HG03354 (cell line): ENCODE results near the gene MAPK14.

ENCODE experiments used
- ATAC-seq: cut with Tn5 transposase; IDR thresholded peaks from one replicate; pipeline ENCODE4 v1.9.1; 2021; ENCODE audit warnings: mild to moderate bottlenecking; ENCODE audit not compliant: unreplicated experiment, poor library complexity, severe bottlenecking

The MAPK14 gene

GRCh38 chr6:36129941-36130666 is 102.5 kb downstream of the MAPK14 start, which contains the start of gene MAPK13:
MAPK13 (plus strand) TSS chr6:36130513; CDS start chr6:36130583, 70 bp downstream.
- ATAC-seq: no peak

GRCh38 chr6:36130667-36131510 is 103.3 kb downstream of the MAPK14 start:
- ATAC-seq: no peak

- ATAC-seq: peak; percentile 91
These were observed 104.1 kb downstream of the MAPK14 start for GRCh38 chr6:36131511-36132245.

GRCh38 chr6:36132246-36132895 is 104.8 kb downstream of the MAPK14 start:
- no peak for ATAC-seq

- ATAC-seq: no peak
These were observed 105.5 kb downstream of the MAPK14 start for GRCh38 chr6:36133148-36133547.

- no peak for ATAC-seq
These were observed 106.3 kb downstream of the MAPK14 start for GRCh38 chr6:36133912-36134311.

GRCh38 chr6:36135053-36135731 is 107.6 kb downstream of the MAPK14 start:
- ATAC-seq: no peak

GRCh38 chr6:36136034-36136433 is 108.4 kb downstream of the MAPK14 start:
- ATAC-seq: no peak

- ATAC-seq: no peak
These were observed 108.9 kb downstream of the MAPK14 start for GRCh38 chr6:36136551-36136950.

GRCh38 chr6:36138667-36139066 is 111.1 kb downstream of the MAPK14 start:
- ATAC-seq: no peak

- ATAC-seq: no peak
These were observed 111.8 kb downstream of the MAPK14 start for GRCh38 chr6:36139431-36139830.

- no peak for ATAC-seq
These were observed 112.5 kb downstream of the MAPK14 start for GRCh38 chr6:36139991-36140710.

- ATAC-seq: no peak
These were observed 113.5 kb downstream of the MAPK14 start for GRCh38 chr6:36141091-36141490.

- ATAC-seq: no peak
These were observed 114.4 kb downstream of the MAPK14 start for GRCh38 chr6:36141961-36142360.

GRCh38 chr6:36142971-36143838 is 115.6 kb downstream of the MAPK14 start:
- no peak for ATAC-seq

- no peak for ATAC-seq
These were observed 117.9 kb downstream of the MAPK14 start for GRCh38 chr6:36145495-36145894.

GRCh38 chr6:36147294-36147693 is 119.7 kb downstream of the MAPK14 start:
- ATAC-seq: no peak

GRCh38 chr6:36149476-36149875 is 121.9 kb downstream of the MAPK14 start:
- no peak for ATAC-seq
